H1 (cell line): ENCODE data around the gene ARHGEF10L. TPM values are rescaled to one million over a fixed set of nuclear protein-coding genes. Genes with fewer than 3 reads are reported as not detected.

ENCODE experiments used
- polyA plus RNA-seq, 7 experiments: library from polyadenylated mRNA; depleted of rRNA in 3 of 7; stranded (reverse) in 5 of 7; unstranded in 2 of 7; fragments of >200 nt in 5 of 7; fragments of 200-250 nt in 2 of 7; gene quantifications; 1 replicate in 5 of 7; 2 replicates in 1 of 7; 4 replicates in 1 of 7; pipeline versions ENCODE4 v1.2.1 to v1.2.3, GENCODE V29; 2011 to 2013; ENCODE audit warnings: missing spikeins in 2 of 7, mixed read lengths in 2 of 7
- total RNA-seq: library from RNA; stranded (reverse); fragmentation: NEBNext Ultra II Directional; extraction: Animal tissue kit (Norgen Biotek cat#: 25700); gene quantifications from 2 replicates; pipeline ENCODE4 v1.2.1, GENCODE V29; 2021
- TF ChIP-seq, protein P1 (sequence below): IDR thresholded peaks from 2 replicates; pipeline ENCODE4 v1.6.1; 2012; ENCODE audit warnings: low read length, inconsistent platforms
- TF ChIP-seq, protein P2 (sequence below), 3 experiments: IDR thresholded peaks; 1 replicate in 2 of 3; 2 replicates in 1 of 3; pipeline versions ENCODE4 v1.5.1 to v1.6.1; 2011; ENCODE audit warnings: low read length in 3 of 3, mild to moderate bottlenecking in 3 of 3, inconsistent platforms in 2 of 3, low read depth in 1 of 3, moderate library complexity in 1 of 3; ENCODE audit not compliant: insufficient read depth in 1 of 3; ENCODE audit errors: control extremely low read depth in 1 of 3

Gene ARHGEF10L
- total and polyA plus RNA-seq, 2 of the 8 experiments (the other 6 are each of a cell fraction or from before 2014, with no cell fraction given), result 33.6 to 39.6 TPM

DNA sequence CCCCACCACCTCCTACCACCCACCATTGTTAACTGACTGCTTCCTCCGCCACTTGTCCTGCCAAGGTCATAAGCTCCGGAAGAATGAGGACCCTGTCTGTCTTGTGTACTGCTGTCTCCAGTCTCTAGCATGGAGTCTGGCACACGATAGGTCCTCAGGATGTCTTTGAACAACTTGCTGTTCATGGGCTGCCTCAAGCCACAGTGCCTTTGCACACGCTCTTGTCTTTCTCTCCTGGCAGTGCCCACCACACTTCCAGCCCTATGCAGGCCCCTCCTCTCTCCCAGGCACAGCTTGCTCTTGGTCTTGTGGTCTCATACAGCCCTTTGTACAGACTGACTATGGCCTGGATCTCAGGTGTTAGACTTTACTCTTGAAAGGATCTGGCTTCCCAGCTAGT is 97.6 kb downstream of the ARHGEF10L start (continued):
- TF ChIP-seq, protein P1, sequence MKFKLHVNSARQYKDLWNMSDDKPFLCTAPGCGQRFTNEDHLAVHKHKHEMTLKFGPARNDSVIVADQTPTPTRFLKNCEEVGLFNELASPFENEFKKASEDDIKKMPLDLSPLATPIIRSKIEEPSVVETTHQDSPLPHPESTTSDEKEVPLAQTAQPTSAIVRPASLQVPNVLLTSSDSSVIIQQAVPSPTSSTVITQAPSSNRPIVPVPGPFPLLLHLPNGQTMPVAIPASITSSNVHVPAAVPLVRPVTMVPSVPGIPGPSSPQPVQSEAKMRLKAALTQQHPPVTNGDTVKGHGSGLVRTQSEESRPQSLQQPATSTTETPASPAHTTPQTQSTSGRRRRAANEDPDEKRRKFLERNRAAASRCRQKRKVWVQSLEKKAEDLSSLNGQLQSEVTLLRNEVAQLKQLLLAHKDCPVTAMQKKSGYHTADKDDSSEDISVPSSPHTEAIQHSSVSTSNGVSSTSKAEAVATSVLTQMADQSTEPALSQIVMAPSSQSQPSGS, result no peak
- TF ChIP-seq, protein P2, sequence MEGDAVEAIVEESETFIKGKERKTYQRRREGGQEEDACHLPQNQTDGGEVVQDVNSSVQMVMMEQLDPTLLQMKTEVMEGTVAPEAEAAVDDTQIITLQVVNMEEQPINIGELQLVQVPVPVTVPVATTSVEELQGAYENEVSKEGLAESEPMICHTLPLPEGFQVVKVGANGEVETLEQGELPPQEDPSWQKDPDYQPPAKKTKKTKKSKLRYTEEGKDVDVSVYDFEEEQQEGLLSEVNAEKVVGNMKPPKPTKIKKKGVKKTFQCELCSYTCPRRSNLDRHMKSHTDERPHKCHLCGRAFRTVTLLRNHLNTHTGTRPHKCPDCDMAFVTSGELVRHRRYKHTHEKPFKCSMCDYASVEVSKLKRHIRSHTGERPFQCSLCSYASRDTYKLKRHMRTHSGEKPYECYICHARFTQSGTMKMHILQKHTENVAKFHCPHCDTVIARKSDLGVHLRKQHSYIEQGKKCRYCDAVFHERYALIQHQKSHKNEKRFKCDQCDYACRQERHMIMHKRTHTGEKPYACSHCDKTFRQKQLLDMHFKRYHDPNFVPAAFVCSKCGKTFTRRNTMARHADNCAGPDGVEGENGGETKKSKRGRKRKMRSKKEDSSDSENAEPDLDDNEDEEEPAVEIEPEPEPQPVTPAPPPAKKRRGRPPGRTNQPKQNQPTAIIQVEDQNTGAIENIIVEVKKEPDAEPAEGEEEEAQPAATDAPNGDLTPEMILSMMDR (IDR thresholded peaks at IDR 0.05; ENCODE audit: control extremely low read depth in 1 of 3, insufficient read depth in 1 of 3, low read depth in 1 of 3, low read length in 3 of 3), result no peak
